SK-N-SH treated with all-trans-retinoic acid at 6 μM for 48 hours (cell line): Measurements from ENCODE around the gene SLC6A5.

Source experiments
- CSDC2 ChIP-seq: fragments of 250-450 bp; sonication (Bioruptor Pico); IDR thresholded peaks from 2 replicates; pipeline ENCODE4 v1.5.0; 2020; ENCODE audit warnings: mild to moderate bottlenecking, moderate library complexity
- ESRRG ChIP-seq: fragments of 250-450 bp; sonication (Bioruptor Pico); IDR thresholded peaks from 2 replicates; pipeline ENCODE4 v1.6.1; 2021; ENCODE audit warnings: mild to moderate bottlenecking
- ISL1 ChIP-seq: fragments of 250-450 bp; sonication (Bioruptor Pico); IDR thresholded peaks from 2 replicates; pipeline ENCODE4 v2.1.2; 2022; ENCODE audit warnings: mild to moderate bottlenecking, moderate library complexity
- OSR1 ChIP-seq: fragments of 250-450 bp; sonication (Bioruptor Pico); IDR thresholded peaks from 2 replicates; pipeline ENCODE4 v1.8.0; 2022; ENCODE audit warnings: moderate library complexity, mild to moderate bottlenecking, inconsistent platforms
- RARB ChIP-seq: fragments of 250-450 bp; sonication (Bioruptor Pico); IDR thresholded peaks from 2 replicates; pipeline ENCODE4 v1.8.0; 2021; ENCODE audit warnings: mild to moderate bottlenecking, moderate library complexity
- ZC3H10 ChIP-seq: fragments of 250-450 bp; sonication (Bioruptor Pico); IDR thresholded peaks from 2 replicates; pipeline ENCODE4 v1.5.1; 2021; ENCODE audit warnings: mild to moderate bottlenecking, moderate library complexity
- ZNF565 ChIP-seq: fragments of 450-650 bp; formaldehyde crosslinking; conservative IDR thresholded peaks from 2 replicates; pipeline ENCODE4 v1.5.0; 2020; ENCODE audit warnings: low read depth, mild to moderate bottlenecking, moderate library complexity

GRCh38 chr11:20656901-20657300 lies 57.5 kb downstream of the SLC6A5 start:
- TF ChIP-seq ZC3H10 (CRISPR knock-in tag): no peak
- no peak for TF ChIP-seq RARB (CRISPR knock-in tag)
- no peak for TF ChIP-seq OSR1
- no peak for TF ChIP-seq ZNF565 (CRISPR knock-in tag)
- no peak for TF ChIP-seq CSDC2 (CRISPR knock-in tag)
- TF ChIP-seq ISL1 (CRISPR knock-in tag): 0 out of 2 replicates have a peak, but pooled peaks have one; percentile 12
- no peak for TF ChIP-seq ESRRG
